NCI-H1105 treated with DMSO at 0.1 percent for 48 hours (cell line): ENCODE results near the gene DTL.

Source experiments
- DNase-seq: peaks from one replicate; lab custom pipeline; 2025; lab: John Stamatoyannopoulos, UW

Gene DTL

DNA sequence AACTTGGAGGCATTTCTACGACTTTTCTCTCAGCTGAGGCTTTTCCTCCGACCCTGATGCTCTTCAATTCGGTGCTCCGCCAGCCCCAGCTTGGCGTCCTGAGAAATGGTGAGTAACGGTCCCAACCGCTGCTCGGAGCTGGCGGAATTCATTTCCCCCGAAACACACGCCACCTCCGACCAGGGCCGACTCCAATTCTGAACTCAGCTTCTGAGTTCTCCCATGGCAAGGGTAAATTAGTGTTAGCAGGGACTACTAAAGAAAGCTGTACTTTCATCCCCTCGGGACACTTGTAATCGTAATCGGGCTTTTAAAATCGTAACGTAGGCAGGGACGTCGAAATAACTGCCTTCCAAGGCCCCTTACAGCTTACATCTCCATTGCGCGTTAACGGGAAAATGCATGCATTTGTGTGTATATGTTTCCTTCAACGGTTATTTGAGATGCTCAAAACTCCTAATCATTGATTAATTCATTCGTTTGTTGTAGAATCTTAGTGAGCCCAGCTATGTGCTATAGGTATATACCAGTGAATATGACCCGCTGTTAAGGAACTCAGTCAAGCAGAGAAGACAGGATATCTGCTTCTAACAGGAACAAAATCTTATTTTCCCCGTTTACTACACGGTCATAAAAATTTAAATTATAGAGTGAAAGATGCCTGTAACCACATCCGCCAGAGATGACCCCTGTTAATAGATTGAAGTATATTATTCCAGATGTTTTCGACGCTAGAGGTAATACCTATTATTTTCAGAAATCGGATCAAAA lies 472 bp downstream of the DTL start:
- DNase-seq = peak; percentile 57

DNA sequence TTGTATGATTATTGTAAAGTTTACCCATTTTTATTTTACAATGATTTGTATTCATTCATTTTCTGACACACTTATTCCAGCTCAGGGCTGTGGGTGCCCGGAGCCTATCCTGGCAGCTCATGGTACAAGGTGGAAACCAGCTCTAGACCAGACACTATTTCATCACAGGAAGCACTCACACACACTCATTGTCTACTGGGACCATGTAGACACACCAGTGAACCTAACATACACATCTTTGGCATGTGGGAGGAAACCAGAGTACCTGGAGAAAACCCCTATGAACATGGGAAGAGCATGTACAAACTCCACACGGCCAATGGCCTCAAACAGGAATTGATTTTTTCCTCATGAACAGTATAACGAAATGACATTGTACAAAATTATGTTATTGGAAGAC lies 2.4 kb downstream of the DTL start:
- no peak for DNase-seq

DNA sequence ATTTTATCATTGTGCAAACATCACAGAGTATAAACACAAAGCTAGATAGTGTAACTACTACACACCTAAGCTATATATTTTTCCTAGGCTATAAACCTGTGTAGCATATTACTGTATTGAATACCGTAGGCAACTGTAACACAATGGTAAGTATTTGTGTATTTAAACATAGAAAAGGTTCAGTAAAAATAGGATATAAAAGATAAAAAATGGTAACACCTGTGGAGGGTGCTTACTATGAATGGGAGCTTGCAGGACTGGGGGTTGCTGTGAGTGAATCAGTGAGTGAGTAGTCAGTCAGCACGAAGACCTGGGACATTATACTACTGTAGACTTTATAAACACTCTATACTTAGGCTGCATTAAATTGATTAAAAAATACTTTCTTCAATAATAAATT lies 4.1 kb downstream of the DTL start:
- DNase-seq = no peak

DNA sequence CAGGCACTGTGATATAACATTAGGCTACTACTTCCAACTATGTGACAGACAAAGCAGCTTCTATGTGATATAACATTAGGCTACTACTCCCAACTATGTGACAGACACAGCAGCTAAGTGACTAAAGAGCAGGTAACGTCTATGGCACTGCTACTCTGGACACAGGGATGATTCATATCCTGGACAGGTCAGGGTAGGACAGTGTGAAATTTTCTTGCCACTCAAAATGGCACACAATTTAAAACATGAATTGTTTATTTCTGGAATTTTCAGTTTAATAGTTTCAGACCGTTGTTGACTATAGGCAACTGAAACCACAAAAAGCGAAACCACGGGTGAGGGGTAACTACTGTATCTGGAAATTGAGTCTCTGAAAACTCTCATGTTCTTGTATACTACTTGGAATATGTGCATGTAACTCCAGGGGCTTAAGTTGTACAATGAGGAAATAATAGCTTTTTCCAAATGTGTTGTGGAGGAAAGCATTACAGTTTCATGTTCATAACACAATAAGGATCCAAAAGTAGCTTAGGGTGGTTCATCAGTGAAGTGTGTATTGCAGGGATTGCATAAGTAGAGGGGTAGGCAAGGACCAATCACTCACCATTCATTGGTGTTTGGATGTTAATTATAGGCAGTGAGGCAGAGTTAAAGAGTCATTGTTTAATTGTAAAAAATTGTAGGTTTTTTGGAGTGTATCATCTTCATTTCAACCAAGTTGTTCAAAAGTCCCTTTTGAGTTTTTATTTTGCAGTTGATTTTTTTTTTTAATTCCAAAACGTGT lies 5.3 kb downstream of the DTL start:
- DNase-seq = no peak

DNA sequence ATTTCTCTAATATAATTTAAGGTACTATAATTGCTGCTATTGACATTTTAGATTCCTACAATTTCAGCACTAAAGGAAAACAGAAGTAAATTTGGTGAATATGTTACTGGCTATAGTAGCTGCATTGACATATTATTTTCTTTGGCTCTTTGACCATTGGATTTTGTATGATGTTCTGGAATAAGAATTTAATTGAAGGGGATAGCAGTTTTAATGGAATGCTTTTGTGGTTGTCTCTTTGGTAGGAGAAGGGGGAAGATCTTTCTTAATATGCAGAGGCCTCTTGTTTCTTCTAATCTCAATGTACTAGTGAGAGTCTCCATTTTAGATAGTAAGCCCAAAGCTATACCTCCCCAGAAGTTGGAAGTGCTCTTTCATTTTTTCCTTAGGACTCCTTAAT lies 6.9 kb downstream of the DTL start:
- DNase-seq = no peak

DNA sequence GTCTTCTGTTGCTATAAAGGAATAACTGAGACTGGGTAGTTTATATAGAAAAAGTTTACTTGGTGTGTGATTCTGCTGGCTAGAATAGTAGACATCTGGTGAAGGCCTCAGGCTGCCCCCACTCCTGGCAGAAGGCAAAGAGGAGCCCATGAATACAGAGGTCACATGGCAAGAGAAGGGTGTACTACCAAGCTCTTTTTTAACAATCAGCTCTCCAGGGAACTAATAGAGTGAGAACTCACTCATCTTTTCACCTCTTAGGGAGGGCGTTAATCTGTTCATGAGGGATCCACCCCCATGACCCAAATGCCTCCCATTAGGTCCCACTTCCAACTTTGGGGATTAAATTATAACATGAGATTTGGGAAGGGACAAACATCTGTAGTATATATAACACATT lies 9.3 kb downstream of the DTL start:
- DNase-seq = no peak

DNA sequence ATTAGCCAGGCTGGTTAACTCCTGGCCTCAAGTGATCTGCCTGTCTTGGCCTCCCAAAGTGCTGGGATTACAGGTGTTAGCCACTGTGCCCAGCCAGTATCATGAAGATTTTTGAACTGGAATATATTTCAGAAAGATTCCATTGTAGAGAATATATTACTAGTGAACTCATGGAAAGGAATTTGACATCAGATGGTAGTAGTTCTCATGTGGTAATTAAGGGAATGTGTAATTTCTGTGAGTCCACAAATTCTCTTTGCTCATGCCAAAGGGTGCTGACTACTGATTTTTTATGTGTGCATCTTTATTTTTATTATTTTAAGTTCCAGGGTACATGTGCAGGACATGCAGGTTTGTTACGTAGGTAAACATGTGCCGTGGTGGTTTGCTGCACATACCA lies 10.4 kb downstream of the DTL start:
- DNase-seq = no peak

DNA sequence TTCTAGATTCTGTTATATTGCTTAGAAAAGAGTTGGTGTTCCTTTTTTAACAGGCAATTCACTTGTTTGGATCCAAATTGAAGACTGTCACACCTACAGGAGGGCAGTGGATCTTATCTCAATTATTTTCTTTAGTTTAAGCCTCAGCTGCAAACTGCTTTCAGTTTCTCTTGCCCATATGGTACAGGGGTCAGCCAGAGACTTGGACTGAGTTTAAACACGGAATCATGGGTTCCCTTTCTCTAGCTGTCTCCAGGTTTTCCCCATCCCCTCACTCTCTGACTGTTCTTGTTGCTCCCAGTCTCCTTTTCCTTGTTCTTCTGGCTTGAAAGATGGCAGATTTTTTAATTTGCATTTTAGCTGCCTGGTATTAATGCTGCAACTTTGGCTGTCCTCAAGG lies 18.4 kb downstream of the DTL start:
- DNase-seq = no peak

DNA sequence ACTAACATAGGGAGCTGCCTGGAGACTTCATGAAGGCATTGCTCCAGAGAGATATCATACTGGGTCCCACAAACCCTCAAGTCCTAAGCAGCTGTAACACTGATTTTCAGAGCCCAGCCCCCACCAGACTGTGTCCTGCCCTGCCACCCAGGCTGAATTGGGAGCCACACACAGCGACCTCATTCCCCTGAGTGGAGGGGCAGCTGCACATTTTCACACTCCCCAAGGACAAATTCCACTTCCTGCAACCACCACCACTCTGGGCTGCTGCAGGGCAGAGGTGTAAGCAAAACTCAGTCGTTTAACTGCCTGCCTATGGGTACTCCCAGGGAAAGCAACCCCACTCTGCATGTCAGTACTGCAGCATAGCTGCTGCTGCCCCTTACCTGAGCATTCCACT lies 19.8 kb downstream of the DTL start:
- no peak for DNase-seq

DNA sequence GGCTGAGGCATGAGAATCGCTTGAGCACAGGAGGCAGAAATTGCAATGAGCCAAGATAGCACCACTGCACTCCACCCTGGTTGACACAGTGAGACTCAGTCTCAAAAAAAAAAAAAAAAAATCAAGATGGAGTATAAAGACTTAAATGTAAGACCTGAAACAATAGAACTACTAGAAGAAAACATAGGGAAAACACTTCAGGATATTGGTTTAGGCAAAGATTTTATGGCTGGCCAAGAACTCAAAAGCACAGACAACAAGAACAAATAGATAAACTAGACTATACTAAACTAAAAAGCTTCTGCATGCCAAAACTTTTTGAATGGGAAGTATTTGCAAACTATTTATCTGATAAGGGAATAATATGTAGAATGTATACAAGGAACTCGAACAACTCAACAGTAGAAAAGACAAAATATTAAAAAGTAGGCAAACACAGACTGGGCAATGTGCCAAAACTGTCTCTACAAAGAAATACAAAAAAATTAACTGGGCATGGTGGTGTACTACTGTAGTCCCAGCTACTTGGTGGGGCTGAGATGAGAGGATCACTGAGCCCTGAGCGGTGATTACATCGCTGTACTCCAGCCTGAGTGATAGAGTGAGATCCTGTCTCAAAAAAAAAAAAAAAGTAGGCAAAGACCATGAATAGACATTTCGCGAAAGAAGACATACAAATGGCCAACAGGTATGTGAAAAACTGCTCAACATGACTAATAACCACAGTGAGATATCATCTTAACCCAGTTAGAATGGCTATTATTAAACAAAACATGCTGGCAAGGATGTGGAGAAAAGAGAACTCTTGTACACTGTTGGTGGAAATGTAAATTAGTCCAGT lies 25.3 kb downstream of the DTL start:
- peak; percentile 23 for DNase-seq

DNA sequence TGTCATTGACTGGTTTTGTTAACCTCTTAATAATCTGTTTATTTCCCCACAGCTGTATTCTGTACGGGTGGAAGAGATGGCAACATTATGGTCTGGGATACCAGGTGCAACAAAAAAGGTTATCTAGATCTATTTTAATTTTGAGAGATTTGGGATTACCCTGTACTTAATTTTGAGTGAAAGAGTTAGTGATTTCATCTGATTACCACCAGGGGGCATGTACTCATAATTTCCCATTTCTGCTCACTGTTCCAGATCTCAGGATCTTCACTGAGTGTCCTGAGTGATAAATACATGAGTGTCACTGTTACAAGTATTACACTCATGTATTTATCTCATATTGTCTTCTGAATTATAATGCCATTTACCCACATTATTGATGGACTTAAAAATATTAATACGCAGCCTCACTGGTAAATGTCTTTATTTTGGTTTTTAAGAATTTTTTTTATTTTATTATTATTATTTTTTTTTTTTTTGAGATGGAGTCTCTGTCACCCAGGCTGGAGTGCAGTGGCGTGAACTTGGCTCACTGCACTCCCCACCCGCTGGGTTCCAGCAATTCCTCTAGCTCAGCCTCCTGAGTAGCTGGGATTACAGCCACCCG lies 27.4 kb downstream of the DTL start:
- peak; percentile 65 for DNase-seq

DNA sequence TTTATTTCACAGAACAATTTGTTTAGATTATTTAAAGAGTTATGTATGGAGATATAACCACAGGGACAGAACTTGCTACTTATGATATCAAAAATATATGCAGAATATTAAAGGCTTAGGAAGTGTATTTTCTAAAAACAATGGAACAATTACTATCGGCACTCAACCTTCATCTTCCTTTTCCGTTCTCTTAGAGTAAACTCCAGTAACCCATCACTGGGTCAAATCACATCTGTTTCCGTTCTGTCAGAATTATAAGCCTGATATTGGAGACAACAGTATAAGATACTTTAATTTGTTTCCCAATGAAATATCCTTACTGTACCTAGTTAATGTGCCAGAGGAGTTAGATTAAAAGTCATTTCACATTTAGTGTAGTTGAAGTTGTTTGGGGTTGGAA lies 32.2 kb downstream of the DTL start:
- DNase-seq = no peak

DNA sequence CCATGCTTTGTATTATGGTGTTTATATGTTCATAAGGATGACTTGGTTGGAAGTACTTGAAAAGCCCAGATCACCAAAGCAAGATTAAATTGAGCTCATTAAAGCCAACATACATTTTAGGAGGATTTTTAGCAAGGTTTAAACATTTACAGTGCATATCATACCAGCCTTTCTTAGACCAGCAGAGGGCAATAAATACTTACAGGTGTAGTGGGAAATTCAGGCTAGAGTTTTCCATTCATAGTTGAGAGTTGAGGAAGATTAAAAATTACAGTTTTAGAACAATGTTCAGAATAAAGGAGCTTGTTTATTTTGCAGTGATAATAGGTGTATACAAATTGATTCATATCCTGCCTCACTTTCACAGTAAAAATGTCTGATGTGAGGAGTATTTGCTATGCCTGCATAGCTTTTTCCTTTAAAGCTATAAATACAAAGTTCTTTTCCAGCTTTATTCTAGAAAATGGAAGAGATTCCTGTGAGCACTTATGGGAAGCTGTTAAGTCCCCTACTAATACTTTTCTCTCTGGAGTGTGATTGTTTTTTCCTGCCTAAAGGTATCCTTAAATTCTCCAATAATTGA lies 35.3 kb downstream of the DTL start:
- DNase-seq = peak; percentile 41

DNA sequence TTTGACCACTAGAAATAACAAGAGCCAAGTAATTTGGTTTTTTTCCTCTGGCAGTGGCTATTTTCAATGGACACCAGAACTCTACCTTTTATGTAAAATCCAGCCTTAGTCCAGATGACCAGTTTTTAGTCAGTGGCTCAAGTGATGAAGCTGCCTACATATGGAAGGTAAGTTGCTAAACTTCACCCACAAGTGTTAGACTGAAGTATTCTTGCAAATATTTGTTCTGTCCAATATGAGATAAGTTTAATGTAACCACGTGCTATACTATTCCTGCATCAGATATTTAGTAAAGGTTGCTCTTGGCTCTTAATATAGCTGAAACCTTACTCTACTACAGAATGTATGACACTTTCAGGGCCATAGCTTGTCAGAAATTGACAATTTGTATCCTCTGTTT lies 36.5 kb downstream of the DTL start:
- DNase-seq = no peak

DNA sequence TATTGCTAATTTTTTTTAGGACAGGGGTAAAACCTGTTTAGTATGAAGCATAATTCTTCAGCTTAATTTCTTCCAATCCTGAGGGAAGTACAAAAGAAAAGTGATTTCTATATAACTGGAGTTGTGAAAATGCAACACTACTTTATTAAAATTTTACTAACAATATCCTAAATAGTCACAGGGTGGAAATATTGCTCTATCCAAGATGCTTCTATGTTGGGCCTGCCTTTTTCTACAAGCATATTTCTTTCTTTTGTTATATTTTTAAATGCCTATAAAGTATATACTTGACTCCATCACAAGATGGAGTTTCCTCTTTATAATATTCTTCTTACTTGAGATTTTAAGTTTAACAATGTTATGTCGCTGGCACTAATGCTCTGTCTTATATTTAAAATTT lies 37.9 kb downstream of the DTL start:
- DNase-seq = no peak

DNA sequence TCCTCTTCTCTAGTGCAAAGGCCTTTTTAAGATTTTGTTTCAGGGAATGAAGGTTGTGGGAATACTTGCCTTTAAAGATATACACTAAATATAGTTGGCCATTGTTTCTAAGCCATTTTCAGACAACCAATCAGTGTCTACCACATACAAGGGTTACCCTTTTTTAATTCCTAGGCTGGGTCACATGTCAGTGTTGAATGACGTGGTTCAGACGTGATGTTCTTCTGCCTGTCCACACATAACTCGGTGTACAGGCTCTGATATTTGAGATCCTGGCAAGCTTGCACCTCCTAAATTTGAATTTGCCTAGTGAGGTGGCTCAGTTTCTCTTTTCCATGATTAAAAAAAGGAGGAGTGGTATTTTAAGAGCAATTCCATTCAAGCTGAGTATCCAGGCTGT lies 38.8 kb downstream of the DTL start:
- DNase-seq = no peak

DNA sequence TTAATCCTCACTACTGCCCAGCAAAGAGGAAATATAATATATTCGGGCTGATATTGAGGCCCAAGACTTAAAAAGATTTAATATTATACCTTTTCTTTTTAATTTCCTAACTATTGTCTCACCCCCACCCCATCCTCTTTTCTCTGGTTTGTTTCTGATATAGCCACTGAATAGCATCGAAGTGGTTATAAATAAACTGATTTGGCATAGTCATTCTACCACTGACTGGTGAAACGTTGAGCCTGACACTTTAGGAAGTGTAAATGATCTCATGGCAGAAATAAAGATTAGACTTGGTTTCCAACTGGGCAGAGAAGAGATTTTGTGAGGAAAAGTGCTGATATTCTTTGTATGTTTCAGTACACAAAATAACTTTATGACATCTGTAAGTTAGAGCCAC lies 39.3 kb downstream of the DTL start:
- no peak for DNase-seq

DNA sequence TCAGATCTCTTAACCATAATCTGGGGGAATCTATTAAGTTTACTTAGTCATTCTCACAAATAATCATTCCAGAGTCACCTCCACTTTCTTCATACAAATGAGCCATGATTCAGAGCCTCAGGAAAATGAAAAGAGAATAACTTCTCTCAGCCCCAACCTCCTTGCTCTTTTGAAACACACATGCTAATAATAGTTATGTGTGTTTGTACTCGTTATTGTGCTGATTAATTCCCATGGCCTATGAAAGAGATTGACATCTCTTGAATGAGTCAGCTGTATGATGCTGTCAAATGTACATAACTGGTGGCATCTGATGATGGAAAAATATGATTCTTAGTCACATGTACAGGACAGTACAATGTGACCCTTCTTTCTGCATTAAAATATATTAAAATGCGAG lies 41.5 kb downstream of the DTL start:
- no peak for DNase-seq

DNA sequence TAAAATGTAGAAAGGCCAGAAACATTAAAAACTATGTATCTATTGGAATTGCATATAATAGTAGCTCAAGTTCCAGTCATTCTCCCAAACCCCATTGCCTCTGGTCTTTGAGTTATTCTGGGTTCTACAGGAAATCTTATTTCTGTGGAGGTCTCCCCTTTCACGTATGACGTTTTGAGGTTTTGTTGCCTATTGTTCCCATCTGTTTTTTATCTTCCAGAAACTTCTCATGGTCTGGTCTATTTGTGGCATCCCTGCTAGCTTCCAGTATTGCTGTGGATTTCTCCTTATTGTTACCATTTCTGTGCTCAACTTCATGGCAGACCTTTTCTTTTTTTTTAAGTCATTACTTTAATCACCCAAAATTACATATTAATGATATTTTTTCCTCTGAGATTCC lies 43.3 kb downstream of the DTL start:
- no peak for DNase-seq

DNA sequence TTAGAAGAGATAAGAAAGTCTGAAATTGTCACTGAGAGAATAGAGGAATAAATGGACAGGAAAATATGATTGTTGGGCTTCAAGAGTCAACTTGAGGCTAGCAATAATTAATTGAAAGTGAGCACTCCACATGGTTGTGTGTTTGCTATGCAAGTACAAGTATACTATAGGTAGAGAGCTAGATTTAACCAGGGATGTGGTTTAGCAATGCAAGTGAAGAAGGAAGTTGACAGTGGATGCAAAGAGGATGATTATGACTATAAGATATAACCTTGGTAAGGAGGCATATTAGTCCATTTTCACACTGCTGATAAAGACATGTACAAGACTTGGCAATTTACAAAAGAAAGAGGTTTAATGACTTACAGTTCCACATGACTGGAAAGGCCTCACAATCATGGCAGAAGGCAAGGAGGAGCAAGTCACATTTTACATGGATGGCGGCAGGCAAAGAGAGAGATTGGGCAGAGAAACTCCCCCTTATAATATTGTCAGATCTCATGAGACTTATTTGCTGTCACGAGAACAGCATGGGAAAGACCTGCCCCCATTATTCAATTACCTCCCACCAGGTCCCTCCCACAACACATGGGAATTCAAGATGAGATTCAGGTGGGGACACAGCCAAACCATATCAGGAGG lies 47.3 kb downstream of the DTL start:
- DNase-seq = no peak

DNA sequence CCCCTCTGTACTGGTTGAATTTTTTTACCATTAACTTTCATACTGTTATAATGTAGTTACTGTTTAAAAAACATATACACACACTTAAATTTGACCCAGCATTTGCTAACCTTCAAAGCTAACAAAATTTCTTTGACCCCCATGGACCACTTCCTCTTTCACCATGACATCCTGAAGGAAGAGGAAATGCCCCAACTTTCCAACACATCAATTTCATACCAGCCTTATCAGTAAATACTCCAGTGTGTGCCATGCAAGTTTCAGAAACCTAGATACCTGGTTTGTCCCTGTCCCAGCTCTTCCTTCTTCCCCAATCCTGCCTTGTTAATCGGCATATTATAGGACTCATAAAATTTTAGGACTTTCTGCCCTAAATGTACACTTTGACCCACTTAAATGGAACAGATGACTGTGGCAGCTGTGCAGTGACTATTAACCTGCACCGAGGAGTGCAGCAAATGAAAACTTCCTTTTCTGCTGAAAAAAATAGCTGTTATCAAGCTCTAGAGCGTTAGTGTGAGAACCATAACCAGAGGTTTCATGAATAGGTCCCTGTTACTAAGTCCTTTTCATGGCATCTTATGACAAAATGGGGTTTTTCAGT lies 54.1 kb downstream of the DTL start:
- no peak for DNase-seq
